ENCODE results near the gene MYO10. TPM values are rescaled to one million over a fixed set of nuclear protein-coding genes. Genes with fewer than 3 reads are reported as not detected.

MYO10 gene
- total RNA-seq, 6 donors from 2014 or later, result 31.9 to 135 (median 57.7) TPM

- 73 to 77% methylated on average over 7 of the region's 7 CpGs for WGBS, 2 donors
- Histone ChIP-seq H3K9me3 (no peaks in the 10 kb centered on the region), H3K4me1 (peaks cover 9 to 32% (median 22%) of the 10 kb centered on the region in 4 donors), H3K27ac (no peak overlapping the region), H3K27me3 (no peaks in the 10 kb centered on the region), H3K36me3 (no peaks in the 10 kb centered on the region), H3K4me3 (no peak overlapping the region)
- ATAC-seq (ENCODE audit: low FRiP score in 2 of 2) (no peak), DNase-seq (no peak)
- no peak for TF ChIP-seq POLR2A (IDR thresholded peaks at IDR 0.05)
- TF ChIP-seq POLR2AphosphoS5 (IDR thresholded peaks at IDR 0.05), result no peak
- no peak for TF ChIP-seq CTCF (IDR thresholded peaks at IDR 0.05)
- TF ChIP-seq EP300 (IDR thresholded peaks at IDR 0.05), result no peak
These were observed 32.4 kb downstream of the MYO10 start for GRCh38 chr5:16903480-16904300.

GRCh38 chr5:16902846-16903245 lies 33.2 kb downstream of the MYO10 start:
- WGBS, 2 donors, result 86 to 87% methylated on average over 9 of the region's 9 CpGs
- ATAC-seq (ENCODE audit: low FRiP score in 2 of 2), result no peak
- DNase-seq, result no peak
- Histone ChIP-seq H3K27ac (no peak overlapping the region), H3K4me1 (peaks cover 11 to 33% (median 24%) of the 10 kb centered on the region in 4 donors), H3K4me3 (no peak overlapping the region), H3K9me3 (no peaks in the 10 kb centered on the region), H3K36me3 (no peaks in the 10 kb centered on the region), H3K27me3 (no peaks in the 10 kb centered on the region)
- no peak for TF ChIP-seq EP300 (IDR thresholded peaks at IDR 0.05)
- TF ChIP-seq POLR2AphosphoS5 (IDR thresholded peaks at IDR 0.05), result no peak
- no peak for TF ChIP-seq CTCF (IDR thresholded peaks at IDR 0.05)
- TF ChIP-seq POLR2A (IDR thresholded peaks at IDR 0.05), result no peak

- Histone ChIP-seq H3K27me3 (no peaks in the 10 kb centered on the region), H3K27ac (no peak overlapping the region), H3K4me3 (no peak overlapping the region), H3K9me3 (no peaks in the 10 kb centered on the region), H3K4me1 (peaks cover 21 to 34% (median 31%) of the 10 kb centered on the region in 4 donors), H3K36me3 (no peaks in the 10 kb centered on the region)
- ATAC-seq (ENCODE audit: low FRiP score in 2 of 2) (no peak), DNase-seq (peak in 1 of 2 donors; percentile 61)
- 83% methylated on average over 13 of the region's 13 CpGs for WGBS, 2 donors
- TF ChIP-seq POLR2A (IDR thresholded peaks at IDR 0.05) (no peak), POLR2AphosphoS5 (IDR thresholded peaks at IDR 0.05) (no peak), CTCF (IDR thresholded peaks at IDR 0.05) (no peak), EP300 (IDR thresholded peaks at IDR 0.05) (no peak)
These were observed 35.0 kb downstream of the MYO10 start for GRCh38 chr5:16901021-16901644.

GRCh38 chr5:16899171-16899570 lies 36.9 kb downstream of the MYO10 start:
- no peak overlapping the region for H3K4me3 ChIP-seq
- no peak for ATAC-seq (ENCODE audit: low FRiP score in 2 of 2)
- no peaks in the 10 kb centered on the region for H3K27me3 ChIP-seq
- 81 to 88% methylated on average over 12 of the region's 12 CpGs for WGBS, 2 donors
- H3K9me3 ChIP-seq, result no peaks in the 10 kb centered on the region
- no peaks in the 10 kb centered on the region for H3K36me3 ChIP-seq
- TF ChIP-seq POLR2AphosphoS5 (IDR thresholded peaks at IDR 0.05) (no peak), EP300 (IDR thresholded peaks at IDR 0.05) (no peak), POLR2A (IDR thresholded peaks at IDR 0.05) (no peak), CTCF (IDR thresholded peaks at IDR 0.05) (no peak)
- H3K27ac ChIP-seq, result no peak overlapping the region
- DNase-seq, result no peak
- H3K4me1 ChIP-seq, result peaks cover 18 to 47% (median 34%) of the 10 kb centered on the region in 4 donors

Measured in upper lobe of left lung (tissue), 6 donors.